ENCODE measurements around the gene AOPEP.

DNA sequence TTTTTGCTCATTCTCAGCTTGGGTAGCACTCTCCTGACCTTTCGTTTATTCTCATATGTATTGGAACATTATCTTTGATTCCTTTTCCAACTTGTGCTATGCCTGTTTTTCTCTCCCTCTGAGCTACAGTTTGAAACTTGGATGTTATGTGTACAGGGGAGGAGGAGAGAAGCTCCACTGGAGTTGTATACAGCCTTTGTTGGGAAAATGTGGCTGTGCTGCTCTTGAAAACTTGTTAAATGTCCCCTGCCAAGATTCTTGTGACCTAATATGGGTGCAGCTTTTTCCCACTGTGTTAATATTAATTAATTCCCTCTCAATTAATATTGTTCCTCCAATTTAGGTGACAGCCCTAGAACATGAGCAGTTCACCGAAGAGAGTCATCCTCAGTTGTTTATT, 235.4 kb downstream of the AOPEP start:
- TF ChIP-seq, protein P1, sequence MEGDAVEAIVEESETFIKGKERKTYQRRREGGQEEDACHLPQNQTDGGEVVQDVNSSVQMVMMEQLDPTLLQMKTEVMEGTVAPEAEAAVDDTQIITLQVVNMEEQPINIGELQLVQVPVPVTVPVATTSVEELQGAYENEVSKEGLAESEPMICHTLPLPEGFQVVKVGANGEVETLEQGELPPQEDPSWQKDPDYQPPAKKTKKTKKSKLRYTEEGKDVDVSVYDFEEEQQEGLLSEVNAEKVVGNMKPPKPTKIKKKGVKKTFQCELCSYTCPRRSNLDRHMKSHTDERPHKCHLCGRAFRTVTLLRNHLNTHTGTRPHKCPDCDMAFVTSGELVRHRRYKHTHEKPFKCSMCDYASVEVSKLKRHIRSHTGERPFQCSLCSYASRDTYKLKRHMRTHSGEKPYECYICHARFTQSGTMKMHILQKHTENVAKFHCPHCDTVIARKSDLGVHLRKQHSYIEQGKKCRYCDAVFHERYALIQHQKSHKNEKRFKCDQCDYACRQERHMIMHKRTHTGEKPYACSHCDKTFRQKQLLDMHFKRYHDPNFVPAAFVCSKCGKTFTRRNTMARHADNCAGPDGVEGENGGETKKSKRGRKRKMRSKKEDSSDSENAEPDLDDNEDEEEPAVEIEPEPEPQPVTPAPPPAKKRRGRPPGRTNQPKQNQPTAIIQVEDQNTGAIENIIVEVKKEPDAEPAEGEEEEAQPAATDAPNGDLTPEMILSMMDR (IDR thresholded peaks at IDR 0.05), result no peak
- no peak for TF ChIP-seq EZH2 (IDR thresholded peaks at IDR 0.05)
